Measurements from ENCODE around the gene SLC35G6. TPM values are rescaled to one million over a fixed set of nuclear protein-coding genes. Genes with fewer than 3 reads are reported as not detected.
"Not testable (repeated sequence)": the region's sequence is repeated elsewhere in the genome, so short reads cannot be mapped to it uniquely, and the experiment has no call there.

The SLC35G6 gene
- total RNA-seq, 1 donor from 2014 or later = not detected

- Histone ChIP-seq H3K27me3 (no peaks in the 10 kb centered on the region), H3K36me3 (no peaks in the 10 kb centered on the region), H3K4me3 (peak overlapping the region; percentile 90), H3K9me3 (no peaks in the 10 kb centered on the region), H3K27ac (peak overlapping the region; percentile 99), H3K4me1 (peaks cover 32% of the 10 kb centered on the region)
- intact Hi-C loops (cut with DNase I) = no loop called here
- no peak for TF ChIP-seq CTCF (IDR thresholded peaks at IDR 0.05)
- DNase-seq = no peak
- no peak for ATAC-seq
Observed at GRCh38 chr17:7480089-7480384, 1.2 kb upstream of the SLC35G6 start.

GRCh38 chr17:7481842-7482741 is 846 bp downstream of the SLC35G6 start:
- Histone ChIP-seq H3K27ac (peak overlapping the region; percentile 100), H3K4me1 (peaks cover 32% of the 10 kb centered on the region)
- intact Hi-C loops (cut with DNase I); DNase-seq; ATAC-seq; H3K27me3 ChIP-seq; H3K36me3 ChIP-seq; H3K9me3 ChIP-seq; H3K4me3 ChIP-seq: not testable (repeated sequence)

GRCh38 chr17:7482742-7483088 is 1.5 kb downstream of the SLC35G6 start:
- intact Hi-C loops (cut with DNase I); H3K36me3 ChIP-seq; DNase-seq; H3K27me3 ChIP-seq; H3K9me3 ChIP-seq; ATAC-seq: not testable (repeated sequence)
- Histone ChIP-seq H3K27ac (peak overlapping the region; percentile 100), H3K4me3 (peak overlapping the region; percentile 78), H3K4me1 (peaks cover 32% of the 10 kb centered on the region)

- Histone ChIP-seq H3K27ac (peak overlapping the region; percentile 100), H3K4me3 (peak overlapping the region; percentile 78), H3K27me3 (no peaks in the 10 kb centered on the region), H3K9me3 (no peaks in the 10 kb centered on the region), H3K36me3 (peaks cover 5% of the 10 kb centered on the region), H3K4me1 (peaks cover 35% of the 10 kb centered on the region)
- ATAC-seq (peak; percentile 69), DNase-seq (peak; percentile 95)
- intact Hi-C loops (cut with DNase I) = no loop called here
- no peak for TF ChIP-seq CTCF (IDR thresholded peaks at IDR 0.05)
Observed at GRCh38 chr17:7483255-7484066, 2.2 kb downstream of the SLC35G6 start.

GRCh38 chr17:7484067-7484918 is 3.0 kb downstream of the SLC35G6 start, which contains the start of gene POLR2A:
TSS of gene POLR2A (plus strand) at chr17:7484366.
- Histone ChIP-seq H3K4me1 (peaks cover 43% of the 10 kb centered on the region), H3K4me3 (peak within 1 kb of the TSS; percentile 78), H3K27me3 (no peaks in the 10 kb centered on the region), H3K27ac (peak within 1 kb of the TSS; percentile 100), H3K36me3 (peaks cover 5% of the 10 kb centered on the region), H3K9me3 (no peaks in the 10 kb centered on the region)
- ATAC-seq (peak; percentile 91), DNase-seq (peak; percentile 99)
- no peak for TF ChIP-seq CTCF (IDR thresholded peaks at IDR 0.05)
- intact Hi-C loops (cut with DNase I) = no loop called here

GRCh38 chr17:7484919-7485377 is 3.7 kb downstream of the SLC35G6 start:
- H3K4me3 ChIP-seq = peak overlapping the region; percentile 78
- H3K27ac ChIP-seq = peak overlapping the region; percentile 100
- ATAC-seq (no peak), DNase-seq (no peak)
- peaks cover 5% of the 10 kb centered on the region for H3K36me3 ChIP-seq
- no peaks in the 10 kb centered on the region for H3K9me3 ChIP-seq
- intact Hi-C loops (cut with DNase I) = no loop called here
- H3K27me3 ChIP-seq = no peaks in the 10 kb centered on the region
- H3K4me1 ChIP-seq = peaks cover 42% of the 10 kb centered on the region
- peak; percentile 19 for TF ChIP-seq CTCF (IDR thresholded peaks at IDR 0.05)
